ENCODE measurements around the gene NPAS3. TPM values are rescaled to one million over a fixed set of nuclear protein-coding genes. Genes with fewer than 3 reads are reported as not detected.

The NPAS3 gene
- total RNA-seq, 2 experiments from 2014 or later, result not detected

DNA sequence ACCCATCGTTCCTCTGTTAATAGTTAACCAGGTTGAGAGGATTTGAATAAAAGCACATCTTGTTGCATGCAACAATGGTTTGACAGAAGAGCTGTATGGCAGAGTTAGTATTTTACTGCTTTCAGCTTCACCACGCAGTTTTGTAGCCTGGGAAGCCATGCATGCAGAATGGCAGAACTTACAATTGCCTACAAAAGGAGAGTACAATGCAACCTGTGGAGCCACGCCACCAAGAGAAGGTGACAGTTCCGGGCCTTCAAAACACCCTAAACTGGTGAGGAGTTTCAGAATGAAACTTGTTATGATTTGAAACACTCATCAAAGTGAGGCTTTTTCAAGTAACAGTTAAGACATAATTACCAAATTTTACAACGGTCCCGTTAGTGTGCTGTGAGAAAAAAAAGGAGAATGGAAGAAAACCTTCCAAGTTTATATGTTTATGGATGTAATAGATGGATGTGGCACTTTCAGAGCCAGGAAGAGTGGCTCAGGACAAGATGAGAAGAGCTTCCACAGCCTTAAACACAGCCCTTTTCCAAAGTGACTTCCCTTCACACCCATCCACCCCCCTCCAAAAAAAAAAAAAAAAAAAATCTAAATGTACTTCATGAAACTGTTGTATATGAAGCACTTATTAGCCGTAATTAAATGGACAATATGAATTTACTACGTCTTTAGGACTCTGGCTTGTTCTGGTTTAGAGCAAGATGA lies 853.5 kb downstream of the NPAS3 start:
- intact Hi-C loops (cut with micrococcal nuclease), result loop anchor here (5.0 to 10.0 kb wide), 2 partner anchors 1077 to 1215 kb away; no protein-coding TSS in a partner anchor
- peaks cover 7% of the 10 kb centered on the region for H3K4me1 Mint-ChIP-seq (ENCODE audit: low read depth)
- peaks cover 22% of the 10 kb centered on the region for H3K27me3 Mint-ChIP-seq
- ATAC-seq (no peak), DNase-seq (no peak)
- POLR2A ChIA-PET, result interaction anchor here (1.0 to 1.2 kb wide), 2 partner anchors 13 to 19 kb away, joined by 4 read pairs; no protein-coding TSS in a partner anchor
- H3K9me3 Mint-ChIP-seq, result no peaks in the 10 kb centered on the region
- CTCF ChIA-PET, result interaction anchor here (0.6 to 2.6 kb wide), 40 partner anchors 9 to 1226 kb away, joined by 3 to 31 read pairs (median 4); no protein-coding TSS in a partner anchor
- TF ChIP-seq CTCF (IDR thresholded peaks at IDR 0.05), result no peak
- no peak overlapping the region for H3K4me3 Mint-ChIP-seq
- H3K27ac Mint-ChIP-seq, result no peak overlapping the region
- H3K36me3 Mint-ChIP-seq (ENCODE audit: low read depth), result no peaks in the 10 kb centered on the region

- intact Hi-C loops (cut with micrococcal nuclease), result loop anchor here (5.0 to 10.0 kb wide), 2 partner anchors 1078 to 1216 kb away; no protein-coding TSS in a partner anchor
- Mint-ChIP-seq H3K27ac (no peak overlapping the region), H3K4me3 (no peak overlapping the region), H3K36me3 (ENCODE audit: low read depth) (no peaks in the 10 kb centered on the region), H3K4me1 (ENCODE audit: low read depth) (peaks cover 7% of the 10 kb centered on the region), H3K9me3 (no peaks in the 10 kb centered on the region), H3K27me3 (peaks cover 20% of the 10 kb centered on the region)
- peak; percentile 94 for TF ChIP-seq CTCF (IDR thresholded peaks at IDR 0.05)
- peak; percentile 76 for DNase-seq
- no peak for ATAC-seq
- ChIA-PET CTCF (interaction anchor here (0.6 to 2.6 kb wide), 53 partner anchors 10 to 1226 kb away, joined by 3 to 31 read pairs (median 4); no protein-coding TSS in a partner anchor), POLR2A (interaction anchor here (1.0 to 1.2 kb wide), 2 partner anchors 12 to 20 kb away, joined by 4 read pairs; no protein-coding TSS in a partner anchor)
Observed at GRCh38 chr14:33792720-33793368, 854.2 kb downstream of the NPAS3 start.

GRCh38 chr14:33793398-33794110 lies 854.9 kb downstream of the NPAS3 start:
- no peak for TF ChIP-seq CTCF (IDR thresholded peaks at IDR 0.05)
- H3K27me3 Mint-ChIP-seq, result peaks cover 23% of the 10 kb centered on the region
- POLR2A ChIA-PET, result interaction anchor here (1.0 kb wide), 1 partner anchor 21 kb away, joined by 4 read pairs; no protein-coding TSS in a partner anchor
- H3K9me3 Mint-ChIP-seq, result no peaks in the 10 kb centered on the region
- CTCF ChIA-PET, result interaction anchor here (0.7 to 2.6 kb wide), 48 partner anchors 10 to 1227 kb away, joined by 3 to 31 read pairs (median 4); no protein-coding TSS in a partner anchor
- peaks cover 7% of the 10 kb centered on the region for H3K4me1 Mint-ChIP-seq (ENCODE audit: low read depth)
- H3K4me3 Mint-ChIP-seq, result no peak overlapping the region
- H3K36me3 Mint-ChIP-seq (ENCODE audit: low read depth), result no peaks in the 10 kb centered on the region
- H3K27ac Mint-ChIP-seq, result no peak overlapping the region
- DNase-seq (no peak), ATAC-seq (no peak)
- intact Hi-C loops (cut with micrococcal nuclease), result loop anchor here (5.0 to 10.0 kb wide), 2 partner anchors 1079 to 1216 kb away; no protein-coding TSS in a partner anchor

DNA sequence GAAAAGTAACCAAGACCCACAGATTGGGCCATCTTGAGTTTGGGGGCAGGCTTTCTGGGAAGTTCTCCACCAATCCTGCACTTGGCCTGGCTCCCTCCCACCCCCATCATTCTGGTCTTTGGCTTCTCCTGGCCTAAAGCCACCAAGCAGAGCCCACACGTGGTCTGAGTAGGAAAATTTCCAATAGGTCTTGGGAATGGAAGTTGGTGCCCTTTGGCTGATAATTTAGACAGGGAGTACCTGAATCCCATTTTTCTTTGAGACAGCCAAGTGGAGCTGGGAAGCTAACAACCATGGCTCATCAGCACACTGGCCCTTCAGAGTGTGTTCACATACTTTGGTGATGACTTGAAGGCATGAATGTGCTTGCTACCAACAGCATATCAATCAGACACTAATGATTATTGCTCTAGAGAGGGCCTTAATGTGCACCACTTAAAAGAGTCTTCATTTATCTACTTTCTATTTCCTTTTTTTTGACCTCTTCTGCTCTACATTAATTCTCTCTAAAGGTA lies 856.2 kb downstream of the NPAS3 start:
- Mint-ChIP-seq H3K27ac (no peak overlapping the region), H3K4me3 (no peak overlapping the region), H3K9me3 (no peaks in the 10 kb centered on the region), H3K27me3 (peaks cover 33% of the 10 kb centered on the region), H3K36me3 (ENCODE audit: low read depth) (no peaks in the 10 kb centered on the region), H3K4me1 (ENCODE audit: low read depth) (peaks cover 9% of the 10 kb centered on the region)
- TF ChIP-seq CTCF (IDR thresholded peaks at IDR 0.05), result no peak
- ATAC-seq, result no peak
- ChIA-PET CTCF (interaction anchor here (1.2 to 2.6 kb wide), 2 partner anchors 1207 to 1219 kb away, joined by 3 to 20 read pairs; no protein-coding TSS in a partner anchor), POLR2A (no interaction called here)
- intact Hi-C loops (cut with micrococcal nuclease), result loop anchor here (5.0 to 10.0 kb wide), 2 partner anchors 1080 to 1218 kb away; no protein-coding TSS in a partner anchor
- DNase-seq, result no peak

Data from activated CD8-positive, alpha-beta T cell treated with anti-CD3 and anti-CD28 coated beads for 36 hours (primary cell).